T47D (cell line): ENCODE measurements around the gene NTMT1.
"Not testable (repeated sequence)": the region's sequence is repeated elsewhere in the genome, so short reads cannot be mapped to it uniquely, and the experiment has no call there.

Experiments used
- DNase-seq, 2 experiments: peaks; one replicate each; pipeline versions ENCODE4 v3.0.0 to v3.0.0-alpha.2; 2011 to 2012; ENCODE audit warnings: low read depth in 1 of 2, low spot score in 1 of 2
- JUND ChIP-seq: IDR thresholded peaks from 2 replicates; pipeline ENCODE4 v1.6.1; 2012; ENCODE audit warnings: low read depth
- in situ Hi-C: cut with HindIII; loops from 2 replicates; pipeline ENCODE4 v1.10.0; 2016; ENCODE audit warnings: low sequenced_read_pairs, low pct_unique_long_range_greater_than_20kb

NTMT1 gene

GRCh38 chr9:129587487-129588262 is 38.3 kb upstream of the NTMT1 start:
- in situ Hi-C loops = no loop called here
- peak in 1 of 2 experiments; percentile 94 for DNase-seq

GRCh38 chr9:129590466-129590865 is 35.5 kb upstream of the NTMT1 start:
- TF ChIP-seq JUND = no peak
- in situ Hi-C loops = no loop called here
- no peak for DNase-seq

More at GRCh38 chr9:129587487-129588262, 38.3 kb upstream of the NTMT1 start:
- TF ChIP-seq JUND = no peak

- in situ Hi-C loops = no loop called here
- DNase-seq = no peak
- TF ChIP-seq JUND = no peak
Observed at GRCh38 chr9:129591916-129592315, 34.0 kb upstream of the NTMT1 start.

- in situ Hi-C loops, DNase-seq: not testable (repeated sequence)
Observed at GRCh38 chr9:129592790-129593189, 33.2 kb upstream of the NTMT1 start.

GRCh38 chr9:129594632-129595031 is 31.3 kb upstream of the NTMT1 start:
- DNase-seq = no peak
- no peak for TF ChIP-seq JUND
- in situ Hi-C loops = no loop called here

GRCh38 chr9:129595311-129595741 is 30.6 kb upstream of the NTMT1 start:
- no peak for TF ChIP-seq JUND
- DNase-seq = no peak
- in situ Hi-C loops = no loop called here

- in situ Hi-C loops = no loop called here
- no peak for DNase-seq
- TF ChIP-seq JUND = no peak
Observed at GRCh38 chr9:129595903-129596540, 29.9 kb upstream of the NTMT1 start.

GRCh38 chr9:129596541-129597331 is 29.2 kb upstream of the NTMT1 start:
- in situ Hi-C loops = no loop called here
- TF ChIP-seq JUND = no peak
- peak in 1 of 2 experiments; percentile 39 for DNase-seq

GRCh38 chr9:129597355-129598088 is 28.4 kb upstream of the NTMT1 start:
- peak in 1 of 2 experiments; percentile 55 for DNase-seq
- in situ Hi-C loops = no loop called here
- no peak for TF ChIP-seq JUND

- in situ Hi-C loops = no loop called here
- TF ChIP-seq JUND = no peak
- no peak for DNase-seq
Observed at GRCh38 chr9:129598089-129598596, 27.8 kb upstream of the NTMT1 start.

GRCh38 chr9:129601082-129601674 is 24.8 kb upstream of the NTMT1 start:
- TF ChIP-seq JUND = no peak
- in situ Hi-C loops = no loop called here
- no peak for DNase-seq
